CD4-positive, alpha-beta T cell treated with Interleukin-15 for 4 hours (primary cell): ENCODE measurements around the gene MTCH2.
A peak's percentile ranks its signal among the peaks of the same experiment; 100 is the strongest.

Source experiments
- DNase-seq: peaks from one replicate; pipeline ENCODE4 v3.0.0-alpha.2; 2020; ENCODE audit warnings: low spot score

Gene MTCH2

GRCh38 chr11:47589977-47590861 is 52.1 kb downstream of the MTCH2 start:
- no peak for DNase-seq

- DNase-seq: no peak
These were observed 52.8 kb downstream of the MTCH2 start for GRCh38 chr11:47589584-47589976.

GRCh38 chr11:47589118-47589517 is 53.2 kb downstream of the MTCH2 start:
- no peak for DNase-seq

GRCh38 chr11:47587723-47588326 is 54.5 kb downstream of the MTCH2 start:
- no peak for DNase-seq

GRCh38 chr11:47587039-47587716 is 55.2 kb downstream of the MTCH2 start:
- DNase-seq: no peak

GRCh38 chr11:47586098-47586855 is 56.1 kb downstream of the MTCH2 start, which contains the start of gene FAM180B:
Gene FAM180B (plus strand): TSS chr11:47586678. CDS start chr11:47586769, 91 bp downstream.
- DNase-seq: no peak

GRCh38 chr11:47583844-47584243 is 58.5 kb downstream of the MTCH2 start:
- DNase-seq: no peak

GRCh38 chr11:47578524-47579494 is 63.5 kb downstream of the MTCH2 start, which contains the start of the genes KBTBD4 and NDUFS3:
Gene KBTBD4 (minus strand): TSS chr11:47578970. CDS start chr11:47578951, 19 bp downstream.
Gene NDUFS3 (plus strand): TSS chr11:47579074. CDS start chr11:47579092, 18 bp downstream.
- peak; percentile 91 for DNase-seq

GRCh38 chr11:47577460-47578041 is 64.8 kb downstream of the MTCH2 start:
- no peak for DNase-seq

GRCh38 chr11:47573321-47573720 is 69.0 kb downstream of the MTCH2 start:
- DNase-seq: no peak

- DNase-seq: no peak
These were observed 69.6 kb downstream of the MTCH2 start for GRCh38 chr11:47572715-47573255.

GRCh38 chr11:47571895-47572294 is 70.5 kb downstream of the MTCH2 start:
- no peak for DNase-seq

GRCh38 chr11:47571357-47571729 is 71.0 kb downstream of the MTCH2 start:
- DNase-seq: no peak

GRCh38 chr11:47570651-47571356 is 71.6 kb downstream of the MTCH2 start:
- no peak for DNase-seq

- no peak for DNase-seq
These were observed 72.7 kb downstream of the MTCH2 start for GRCh38 chr11:47569646-47570045.
